HepG2 (cell line): ENCODE results near the gene TRIM67. TPM values are rescaled to one million over a fixed set of nuclear protein-coding genes. Genes with fewer than 3 reads are reported as not detected.

Experiments
- ARNTL ChIP-seq: sonication (generic); formaldehyde crosslinking; IDR thresholded peaks from 2 replicates; pipeline ENCODE4 v1.4.0; 2020; ENCODE audit warnings: mild to moderate bottlenecking, missing genetic modification reagents
- ASH2L ChIP-seq: fragments of 300-600, 200-600 bp; sonication (generic); IDR thresholded peaks from 2 replicates; pipeline ENCODE4 v1.7.0; 2017; ENCODE audit warnings: low read depth, mild to moderate bottlenecking, moderate library complexity, mixed read lengths, low read length; ENCODE audit not compliant: insufficient read length
- CEBPG ChIP-seq: IDR thresholded peaks from 2 replicates; pipeline ENCODE4 v1.6.1; 2016
- HDAC2 ChIP-seq: sonication (generic); formaldehyde crosslinking; IDR thresholded peaks from 2 replicates; pipeline ENCODE4 v1.4.0; 2020; ENCODE audit warnings: missing genetic modification reagents
- HMG20A ChIP-seq: IDR thresholded peaks from 2 replicates; pipeline ENCODE4 v1.6.1; 2016; ENCODE audit warnings: borderline replicate concordance
- HNRNPL ChIP-seq: fragments of 200-400 bp; formaldehyde crosslinking; IDR thresholded peaks from 2 replicates; pipeline ENCODE4 v1.6.1; 2017; ENCODE audit warnings: mild to moderate bottlenecking, low read depth, low read length
- JDP2 ChIP-seq: sonication (generic); formaldehyde crosslinking; IDR thresholded peaks from 2 replicates; pipeline ENCODE4 v1.8.1; 2022; ENCODE audit warnings: missing genetic modification reagents, borderline replicate concordance
- MTF2 ChIP-seq: sonication (generic); formaldehyde crosslinking; IDR thresholded peaks from 2 replicates; pipeline ENCODE4 v1.5.0; 2020; ENCODE audit warnings: missing genetic modification reagents, borderline replicate concordance
- NCOA5 ChIP-seq: sonication (generic); formaldehyde crosslinking; IDR thresholded peaks from 2 replicates; pipeline ENCODE4 v1.4.0; 2020; ENCODE audit warnings: missing genetic modification reagents
- NFKB2 ChIP-seq: sonication (generic); formaldehyde crosslinking; IDR thresholded peaks from 2 replicates; pipeline ENCODE4 v1.4.0; 2020; ENCODE audit warnings: missing genetic modification reagents, borderline replicate concordance
- RFX5 ChIP-seq: IDR thresholded peaks from 2 replicates; pipeline ENCODE4 v1.6.1; 2011; ENCODE audit warnings: low read depth, low read length, improper control_type of control experiment
- RFXANK ChIP-seq: IDR thresholded peaks from 2 replicates; pipeline ENCODE4 v1.6.1; 2016
- RXRB ChIP-seq: IDR thresholded peaks from 2 replicates; pipeline ENCODE4 v1.6.1; 2016; ENCODE audit warnings: borderline replicate concordance, missing genetic modification reagents, missing compliant biosample characterization
- SATB2 ChIP-seq: sonication (generic); formaldehyde crosslinking; IDR thresholded peaks from 2 replicates; pipeline ENCODE4 v1.5.0; 2020; ENCODE audit warnings: missing genetic modification reagents
- SIN3A ChIP-seq: IDR thresholded peaks from 2 replicates; pipeline ENCODE4 v1.6.1; 2011; ENCODE audit warnings: low read depth, mild to moderate bottlenecking, control low read depth, low read length, borderline replicate concordance
- SNAPC5 ChIP-seq: sonication (generic); formaldehyde crosslinking; IDR thresholded peaks from 2 replicates; pipeline ENCODE4 v1.8.1; 2023; ENCODE audit warnings: mild to moderate bottlenecking, missing genetic modification reagents, borderline replicate concordance
- TEAD2 ChIP-seq: sonication (generic); formaldehyde crosslinking; IDR thresholded peaks from 2 replicates; pipeline ENCODE4 v1.9.0; 2021; ENCODE audit warnings: missing genetic modification reagents
- TEAD3 ChIP-seq: optimal IDR thresholded peaks from 2 replicates; pipeline ENCODE3; 2016; ENCODE audit warnings: borderline replicate concordance
- TSC22D2 ChIP-seq: sonication (generic); formaldehyde crosslinking; IDR thresholded peaks from 2 replicates; pipeline ENCODE4 v1.5.1; 2020; ENCODE audit warnings: missing genetic modification reagents, mild to moderate bottlenecking, borderline replicate concordance
- ZBTB25 ChIP-seq: IDR thresholded peaks from 2 replicates; pipeline ENCODE4 v1.6.1; 2018; ENCODE audit warnings: missing genetic modification reagents
- ZNF18 ChIP-seq: sonication (generic); formaldehyde crosslinking; IDR thresholded peaks from 2 replicates; pipeline ENCODE4 v1.8.0; 2022; ENCODE audit warnings: mild to moderate bottlenecking, missing genetic modification reagents; ENCODE audit not compliant: insufficient replicate concordance
- ZNF24 ChIP-seq: fragments of 450-650 bp; IDR thresholded peaks from 2 replicates; pipeline ENCODE4 v1.6.1; 2017; ENCODE audit warnings: antibody characterized with exemption, mild to moderate bottlenecking
- ZNF367 ChIP-seq: sonication (generic); formaldehyde crosslinking; IDR thresholded peaks from 2 replicates; pipeline ENCODE4 v1.4.0; 2020; ENCODE audit warnings: missing genetic modification reagents, borderline replicate concordance
- ZNF510 ChIP-seq: sonication (generic); formaldehyde crosslinking; IDR thresholded peaks from 2 replicates; pipeline ENCODE4 v1.4.0; 2020; ENCODE audit warnings: low read depth, mild to moderate bottlenecking, missing genetic modification reagents
- ZNF841 ChIP-seq: sonication (generic); formaldehyde crosslinking; IDR thresholded peaks from 2 replicates; pipeline ENCODE4 v1.8.1; 2023; ENCODE audit warnings: missing genetic modification reagents, borderline replicate concordance
- polyA plus RNA-seq, 8 experiments: library from polyadenylated mRNA; depleted of rRNA in 3 of 8; stranded (reverse) in 7 of 8; unstranded in 1 of 8; fragments of >200 nt; fragmentation: Illumina TruSeq in 4 of 8; extraction: Trizol in 4 of 8; gene quantifications; 2 replicates each; pipeline versions ENCODE4 v1.2.1 to v1.2.3, GENCODE V29; 2011 to 2016; ENCODE audit warnings: low read depth in 4 of 8, missing spikeins in 1 of 8, mixed read lengths in 1 of 8; ENCODE audit not compliant: insufficient read depth in 1 of 8
- total RNA-seq, 5 experiments: library from RNA; depleted of rRNA; stranded (reverse); fragments of >200 nt; fragmentation: Illumina TruSeq; extraction: Trizol; gene quantifications; 2 replicates each; pipeline ENCODE4 v1.2.3, GENCODE V29; 2016; ENCODE audit warnings: low read depth in 1 of 5
- TF ChIP-seq, protein P1 (sequence below): sonication (generic); formaldehyde crosslinking; IDR thresholded peaks from 2 replicates; pipeline ENCODE4 v1.4.0; 2020; ENCODE audit warnings: missing genetic modification reagents
- TF ChIP-seq, protein P2 (sequence below): sonication (generic); formaldehyde crosslinking; IDR thresholded peaks from 2 replicates; pipeline ENCODE4 v1.4.0; 2020; ENCODE audit warnings: missing genetic modification reagents

Gene TRIM67
- total and polyA plus RNA-seq, 2 of the 13 experiments (the other 11 are each of a cell fraction or from before 2014, with no cell fraction given), result not detected

DNA sequence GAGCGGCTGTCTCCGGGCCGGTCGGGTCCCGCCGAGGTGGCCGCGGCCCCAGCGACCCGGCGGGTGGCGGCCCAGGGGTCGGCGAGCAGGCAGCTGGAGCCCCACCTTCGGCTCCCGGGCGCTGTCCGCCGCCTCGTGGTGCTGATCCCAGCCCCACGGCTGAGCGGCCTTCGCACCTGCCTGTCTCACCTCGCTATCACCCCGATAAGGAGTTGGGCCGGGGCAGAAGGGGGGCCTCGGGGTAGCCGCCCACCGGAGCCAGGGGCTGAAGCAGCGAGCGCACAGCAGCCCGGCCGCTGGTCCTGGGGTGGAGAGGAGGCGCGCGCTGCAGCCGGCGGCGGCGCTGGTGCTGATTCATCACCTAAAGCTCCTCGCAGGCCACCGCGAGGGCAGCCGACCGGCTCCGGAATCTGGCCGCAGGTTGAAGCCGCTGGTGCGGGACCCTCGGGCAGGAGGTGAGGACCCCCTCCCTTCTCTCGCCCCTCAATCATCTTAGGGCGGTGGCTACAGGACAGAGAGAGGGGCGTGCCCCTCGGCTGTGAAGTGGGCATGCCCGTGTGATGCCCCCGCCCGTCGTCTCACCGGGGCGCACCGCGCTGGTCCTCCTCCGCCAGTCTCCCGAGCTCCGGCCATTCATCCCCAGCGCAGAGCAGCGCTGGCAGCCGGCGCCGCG, 575 bp downstream of the TRIM67 start (continued):
- TF ChIP-seq JDP2 (CRISPR knock-in tag) (peak; percentile 49; the same call in 1 of the 2 replicates), ZNF510 (CRISPR knock-in tag) (no peak), ZNF18 (CRISPR knock-in tag) (peak; percentile 83), TSC22D2 (peak; percentile 95; the same call in 1 of the 2 replicates), HNRNPL (no peak), ZNF841 (peak; percentile 78; the same call in 1 of the 2 replicates), RFX5 (no peak), HMG20A (no peak), ASH2L (no peak), TEAD3 (CRISPR knock-in tag) (no peak), NFKB2 (CRISPR knock-in tag) (peak; percentile 83), SATB2 (CRISPR knock-in tag) (peak; percentile 86), RFXANK (CRISPR knock-in tag) (0 out of 2 replicates have a peak, but pooled peaks have one; percentile 77), SNAPC5 (CRISPR knock-in tag) (peak; percentile 86; the same call in 1 of the 2 replicates), RXRB (CRISPR knock-in tag) (peak; percentile 38; the same call in 1 of the 2 replicates), HDAC2 (CRISPR knock-in tag) (0 out of 2 replicates have a peak, but pooled peaks have one; percentile 40), ARNTL (CRISPR knock-in tag) (peak; percentile 68), SIN3A (peak; percentile 65; the same call in 1 of the 2 replicates), NCOA5 (CRISPR knock-in tag) (no peak), CEBPG (CRISPR knock-in tag) (no peak), ZBTB25 (CRISPR knock-in tag) (no peak), ZNF367 (CRISPR knock-in tag) (peak; percentile 94; the same call in 1 of the 2 replicates), ZNF24 (no peak), MTF2 (peak; percentile 96), TEAD2 (CRISPR knock-in tag) (no peak)
- TF ChIP-seq, protein P1, sequence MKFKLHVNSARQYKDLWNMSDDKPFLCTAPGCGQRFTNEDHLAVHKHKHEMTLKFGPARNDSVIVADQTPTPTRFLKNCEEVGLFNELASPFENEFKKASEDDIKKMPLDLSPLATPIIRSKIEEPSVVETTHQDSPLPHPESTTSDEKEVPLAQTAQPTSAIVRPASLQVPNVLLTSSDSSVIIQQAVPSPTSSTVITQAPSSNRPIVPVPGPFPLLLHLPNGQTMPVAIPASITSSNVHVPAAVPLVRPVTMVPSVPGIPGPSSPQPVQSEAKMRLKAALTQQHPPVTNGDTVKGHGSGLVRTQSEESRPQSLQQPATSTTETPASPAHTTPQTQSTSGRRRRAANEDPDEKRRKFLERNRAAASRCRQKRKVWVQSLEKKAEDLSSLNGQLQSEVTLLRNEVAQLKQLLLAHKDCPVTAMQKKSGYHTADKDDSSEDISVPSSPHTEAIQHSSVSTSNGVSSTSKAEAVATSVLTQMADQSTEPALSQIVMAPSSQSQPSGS (CRISPR knock-in tag), result peak; percentile 68; the same call in 1 of the 2 replicates
- TF ChIP-seq, protein P2, sequence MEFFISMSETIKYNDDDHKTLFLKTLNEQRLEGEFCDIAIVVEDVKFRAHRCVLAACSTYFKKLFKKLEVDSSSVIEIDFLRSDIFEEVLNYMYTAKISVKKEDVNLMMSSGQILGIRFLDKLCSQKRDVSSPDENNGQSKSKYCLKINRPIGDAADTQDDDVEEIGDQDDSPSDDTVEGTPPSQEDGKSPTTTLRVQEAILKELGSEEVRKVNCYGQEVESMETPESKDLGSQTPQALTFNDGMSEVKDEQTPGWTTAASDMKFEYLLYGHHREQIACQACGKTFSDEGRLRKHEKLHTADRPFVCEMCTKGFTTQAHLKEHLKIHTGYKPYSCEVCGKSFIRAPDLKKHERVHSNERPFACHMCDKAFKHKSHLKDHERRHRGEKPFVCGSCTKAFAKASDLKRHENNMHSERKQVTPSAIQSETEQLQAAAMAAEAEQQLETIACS (CRISPR knock-in tag), result no peak
